H4 (cell line): Measurements from ENCODE around the gene SEZ6L2. TPM values are rescaled to one million over a fixed set of nuclear protein-coding genes. Genes with fewer than 3 reads are reported as not detected.
"Not testable (repeated sequence)": the region's sequence is repeated elsewhere in the genome, so short reads cannot be mapped to it uniquely, and the experiment has no call there.

Source experiments
- DNase-seq: peaks from one replicate; pipeline ENCODE4 v3.0.0-alpha.2; 2015; ENCODE audit warnings: low spot score
- total RNA-seq: library from RNA; depleted of rRNA; stranded (reverse); fragments of >200 nt; shearing (Covaris generic); gene quantifications from 2 replicates; pipeline ENCODE4 v1.2.3, GENCODE V29; 2014

SEZ6L2 gene
- total RNA-seq, 1 experiment from 2014 or later, result 6.8 TPM

- no peak for DNase-seq
Measured at GRCh38 chr16:29891525-29892457, 7.6 kb downstream of the SEZ6L2 start.

GRCh38 chr16:29889372-29889771 lies 10.0 kb downstream of the SEZ6L2 start:
- DNase-seq, result not testable (repeated sequence)

GRCh38 chr16:29883987-29884386 lies 15.4 kb downstream of the SEZ6L2 start:
- DNase-seq, result no peak

GRCh38 chr16:29881050-29881449 lies 18.3 kb downstream of the SEZ6L2 start:
- DNase-seq, result no peak

- DNase-seq, result no peak
Measured at GRCh38 chr16:29878172-29878571, 21.2 kb downstream of the SEZ6L2 start.

GRCh38 chr16:29877266-29877961 lies 21.9 kb downstream of the SEZ6L2 start:
- no peak for DNase-seq

- DNase-seq, result no peak
Measured at GRCh38 chr16:29876594-29877249, 22.6 kb downstream of the SEZ6L2 start.

GRCh38 chr16:29876217-29876593 lies 23.1 kb downstream of the SEZ6L2 start:
- no peak for DNase-seq

GRCh38 chr16:29875206-29875605 lies 24.1 kb downstream of the SEZ6L2 start:
- DNase-seq, result no peak

GRCh38 chr16:29873319-29873718 lies 26.0 kb downstream of the SEZ6L2 start:
- no peak for DNase-seq

GRCh38 chr16:29871822-29872546 lies 27.4 kb downstream of the SEZ6L2 start:
- no peak for DNase-seq

- not testable (repeated sequence) for DNase-seq
Measured at GRCh38 chr16:29869067-29869466, 30.3 kb downstream of the SEZ6L2 start.

GRCh38 chr16:29868396-29869009 lies 30.8 kb downstream of the SEZ6L2 start:
- DNase-seq, result no peak

- DNase-seq, result no peak
Measured at GRCh38 chr16:29864205-29864604, 35.1 kb downstream of the SEZ6L2 start.

GRCh38 chr16:29863669-29863984 lies 35.7 kb downstream of the SEZ6L2 start:
- no peak for DNase-seq

- DNase-seq, result peak; percentile 95
Measured at GRCh38 chr16:29862884-29863668, 36.3 kb downstream of the SEZ6L2 start, which contains the start of gene CDIPT. CDIPT (minus strand) TSS chr16:29863226; CDS start chr16:29862857, 369 bp downstream.

- DNase-seq, result no peak
Measured at GRCh38 chr16:29862383-29862883, 36.9 kb downstream of the SEZ6L2 start.

- DNase-seq, result no peak
Measured at GRCh38 chr16:29860218-29860617, 39.1 kb downstream of the SEZ6L2 start.

- DNase-seq, result no peak
Measured at GRCh38 chr16:29858974-29859373, 40.4 kb downstream of the SEZ6L2 start.

GRCh38 chr16:29858149-29858849 lies 41.1 kb downstream of the SEZ6L2 start:
- DNase-seq, result no peak
